Ascending aorta (tissue), 2 donors: Measurements from ENCODE around the gene RFX4. TPM values are rescaled to one million over a fixed set of nuclear protein-coding genes. Genes with fewer than 3 reads are reported as not detected.
A peak's percentile ranks its signal among the peaks of the same experiment; 100 is the strongest.

Source experiments
- DNase-seq, 2 donors: peaks; one replicate each; pipeline ENCODE4 v3.0.0-alpha.2; 2019; ENCODE audit warnings: low spot score in 2 of 2
- H3K27ac ChIP-seq, 2 donors: fragments of 200-600 bp; sonication (generic); one replicate each; pipeline ENCODE4 v1.5.1; 2016 to 2017; ENCODE audit warnings: mild to moderate bottlenecking in 1 of 2
- H3K27me3 ChIP-seq: fragments of 200-600 bp; sonication (generic); one replicate; pipeline ENCODE4 v1.5.1; 2017
- H3K36me3 ChIP-seq, 2 donors: fragments of 200-600 bp; sonication (generic); one replicate each; pipeline ENCODE4 v1.5.1; 2016
- H3K4me1 ChIP-seq, 2 donors: fragments of 200-600 bp; sonication (generic); one replicate each; pipeline ENCODE4 v1.5.1; 2016 to 2017; ENCODE audit warnings: mild to moderate bottlenecking in 1 of 2
- H3K4me3 ChIP-seq, 2 donors: fragments of 200-600 bp; sonication (generic); one replicate each; pipeline ENCODE4 v1.5.1; 2016 to 2017; ENCODE audit warnings: mild to moderate bottlenecking in 1 of 2
- H3K9me3 ChIP-seq, 2 donors: fragments of 200-600 bp; sonication (generic); one replicate each; pipeline ENCODE4 v1.5.1; 2016
- CTCF ChIP-seq, 3 experiments: fragments of 200-600 bp in 2 of 3; fragments of 450-650 bp in 1 of 3; sonication (generic) in 2 of 3; IDR thresholded peaks; one replicate each; pipeline ENCODE4 v1.5.1; 2016 to 2019; ENCODE audit warnings: antibody characterized with exemption in 3 of 3, mild to moderate bottlenecking in 1 of 3, moderate library complexity in 1 of 3
- intact Hi-C: fragments of 100-400 bp; cut with DNase I; formaldehyde crosslinking; loops from one replicate; pipeline ENCODE4 v1.15.1; 2023
- total RNA-seq: library from RNA; depleted of rRNA; stranded (reverse); fragments of >200 nt; gene quantifications from one replicate; pipeline ENCODE4 v1.1.0, GENCODE V29; 2016

The RFX4 gene
- total RNA-seq, 1 donor from 2014 or later, result not detected

- Histone ChIP-seq H3K9me3 (no peaks in the 10 kb centered on the region), H3K36me3 (no peaks in the 10 kb centered on the region), H3K4me3 (peak overlapping the region in 1 of 2 donors; percentile 36), H3K27ac (no peak overlapping the region), H3K4me1 (peaks cover 3 to 6% of the 10 kb centered on the region in 2 donors), H3K27me3 (peaks cover 6% of the 10 kb centered on the region)
- no peak for TF ChIP-seq CTCF (IDR thresholded peaks at IDR 0.05)
- DNase-seq, result no peak
- intact Hi-C loops, result no loop called here
Measured at GRCh38 chr12:106586278-106586802, 3.5 kb downstream of the RFX4 start.

DNA sequence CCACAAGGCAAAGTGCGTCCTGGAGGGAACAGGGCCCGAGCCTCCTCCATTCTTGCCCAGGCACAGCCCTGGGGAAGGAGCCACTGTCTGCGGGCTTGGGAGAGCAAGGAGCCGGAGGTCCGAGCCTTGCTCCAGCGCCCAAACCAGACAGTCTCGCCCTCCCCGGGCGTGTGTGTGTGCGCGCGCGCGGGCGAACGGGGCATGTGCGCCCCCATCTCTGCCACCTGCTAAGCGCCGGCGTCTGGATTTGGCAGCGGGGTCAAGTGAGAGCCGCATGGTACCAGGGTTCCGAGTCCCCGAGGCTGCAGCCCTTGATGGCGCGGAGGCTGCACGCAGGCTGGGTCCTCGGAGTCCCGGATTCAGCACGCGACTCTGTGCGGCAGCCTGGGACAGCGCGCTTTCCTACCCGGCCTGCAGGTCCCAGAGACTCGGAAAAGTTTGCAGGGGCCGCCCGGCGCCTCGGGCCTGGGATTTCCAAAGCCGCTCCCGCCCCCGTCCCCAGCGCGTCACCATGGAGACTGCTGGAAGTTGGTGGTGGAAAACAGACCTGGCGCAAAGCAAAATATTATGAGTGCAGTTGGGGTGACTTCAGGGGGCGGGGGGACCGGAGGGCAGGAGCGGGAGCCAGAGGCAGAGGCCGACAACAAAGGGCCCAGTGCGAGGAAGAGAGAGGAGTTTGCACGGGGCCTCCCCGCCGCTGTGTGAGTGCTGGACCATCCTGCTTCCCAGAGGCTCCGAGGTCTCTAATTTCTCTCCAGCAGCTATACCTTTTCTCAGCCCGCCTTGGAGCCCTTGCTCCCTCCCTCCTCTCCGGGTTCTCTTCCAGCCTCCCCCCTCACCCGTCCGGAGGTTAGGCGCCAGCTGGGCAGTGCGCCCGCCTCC, 4.2 kb downstream of the RFX4 start:
- no peaks in the 10 kb centered on the region for H3K9me3 ChIP-seq
- intact Hi-C loops, result no loop called here
- H3K27me3 ChIP-seq, result peaks cover 6% of the 10 kb centered on the region
- no peak for DNase-seq
- H3K4me1 ChIP-seq, result peaks cover 3 to 6% of the 10 kb centered on the region in 2 donors
- peak overlapping the region in 1 of 2 donors; percentile 36 for H3K4me3 ChIP-seq
- TF ChIP-seq CTCF (IDR thresholded peaks at IDR 0.05), result no peak
- H3K27ac ChIP-seq, result no peak overlapping the region
- no peaks in the 10 kb centered on the region for H3K36me3 ChIP-seq

- intact Hi-C loops, result no loop called here
- H3K27me3 ChIP-seq, result no peaks in the 10 kb centered on the region
- no peaks in the 10 kb centered on the region for H3K4me1 ChIP-seq
Measured at GRCh38 chr12:106588771-106589170, 6.0 kb downstream of the RFX4 start.

DNA sequence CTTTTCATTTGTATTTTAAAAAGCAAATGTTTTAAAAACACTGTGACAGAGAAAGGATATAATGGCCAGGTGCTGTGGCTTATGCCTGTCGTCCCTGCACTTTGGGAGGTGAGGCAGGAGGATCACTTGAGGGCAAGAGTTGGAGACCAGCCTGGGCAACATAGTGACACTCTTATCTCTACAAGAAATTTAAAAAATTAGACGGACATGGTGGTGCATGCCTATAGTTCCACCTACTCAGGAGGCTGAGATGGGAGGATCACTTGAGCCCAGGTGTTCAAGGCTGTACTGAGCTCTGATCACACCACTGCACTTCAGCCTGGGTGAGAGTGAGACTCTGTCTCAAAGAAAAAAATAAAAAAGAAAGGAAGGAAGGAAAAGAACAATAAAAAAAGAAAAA, 7.8 kb downstream of the RFX4 start:
- intact Hi-C loops, result no loop called here
- H3K9me3 ChIP-seq, result no peaks in the 10 kb centered on the region
- no peak for DNase-seq
- no peak overlapping the region for H3K4me3 ChIP-seq
- H3K27ac ChIP-seq, result no peak overlapping the region
- H3K4me1 ChIP-seq, result no peaks in the 10 kb centered on the region
- TF ChIP-seq CTCF (IDR thresholded peaks at IDR 0.05), result no peak
- no peaks in the 10 kb centered on the region for H3K27me3 ChIP-seq
- no peaks in the 10 kb centered on the region for H3K36me3 ChIP-seq

More at GRCh38 chr12:106588771-106589170, 6.0 kb downstream of the RFX4 start:
- no peak overlapping the region for H3K4me3 ChIP-seq
- DNase-seq, result no peak
- TF ChIP-seq CTCF (IDR thresholded peaks at IDR 0.05), result no peak
- H3K36me3 ChIP-seq, result no peaks in the 10 kb centered on the region
- H3K27ac ChIP-seq, result no peak overlapping the region
- no peaks in the 10 kb centered on the region for H3K9me3 ChIP-seq

DNA sequence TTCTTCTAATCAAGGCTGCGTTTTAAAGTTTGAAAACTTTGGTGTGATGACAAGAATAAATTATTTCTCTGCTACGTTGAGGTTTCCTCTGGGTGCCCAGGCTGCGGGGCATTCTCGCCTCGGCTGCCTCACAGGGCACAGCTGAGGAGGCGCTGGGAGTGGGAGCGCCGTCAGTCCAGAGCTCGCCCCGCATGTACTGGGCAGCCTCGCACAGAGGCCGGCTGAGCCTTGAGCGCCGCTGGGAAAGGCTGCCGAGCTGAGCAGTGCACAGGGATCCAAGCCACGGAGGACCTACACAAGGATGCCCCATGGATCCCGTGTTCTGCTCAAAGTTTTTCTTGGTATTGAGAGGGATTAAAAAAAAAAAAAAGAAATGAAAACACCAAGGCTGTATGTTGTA, 11.6 kb downstream of the RFX4 start:
- H3K27ac ChIP-seq, result no peak overlapping the region
- no peaks in the 10 kb centered on the region for H3K27me3 ChIP-seq
- H3K9me3 ChIP-seq, result no peaks in the 10 kb centered on the region
- intact Hi-C loops, result no loop called here
- H3K4me3 ChIP-seq, result no peak overlapping the region
- no peaks in the 10 kb centered on the region for H3K4me1 ChIP-seq
- no peak for DNase-seq
- no peaks in the 10 kb centered on the region for H3K36me3 ChIP-seq
- TF ChIP-seq CTCF (IDR thresholded peaks at IDR 0.05), result no peak
